ENCODE data around the gene TCF19.
"Not testable (repeated sequence)": the region's sequence is repeated elsewhere in the genome, so short reads cannot be mapped to it uniquely, and the experiment has no call there.

Gene TCF19

GRCh38 chr6:31162463-31163165 is 4.2 kb downstream of the TCF19 start:
- no peak for DNase-seq (ENCODE audit: low read depth)

DNA sequence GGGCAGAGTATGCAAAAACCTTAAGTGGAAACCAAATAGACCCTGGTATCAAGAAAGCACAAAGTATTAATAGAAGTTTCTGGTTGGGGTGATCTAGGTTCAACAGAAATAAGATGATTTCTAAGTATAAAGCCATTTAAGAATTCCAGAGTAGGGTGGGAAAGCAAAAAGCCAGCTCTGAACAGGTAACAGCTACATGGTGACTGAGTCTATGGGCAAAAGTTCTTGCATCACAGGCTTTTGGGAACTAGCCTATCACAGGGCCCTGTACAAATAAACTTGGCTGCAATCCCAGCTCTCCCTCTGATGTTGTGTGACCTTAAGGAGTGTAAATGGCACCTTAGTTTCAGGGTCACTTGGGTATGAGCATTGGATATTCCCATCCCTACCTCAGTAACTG is 5.5 kb downstream of the TCF19 start:
- no peak for DNase-seq (ENCODE audit: low read depth)

- DNase-seq (ENCODE audit: low read depth): not testable (repeated sequence)
Measured at GRCh38 chr6:31164475-31165063, 6.2 kb downstream of the TCF19 start.

- DNase-seq (ENCODE audit: low read depth): not testable (repeated sequence)
Measured at GRCh38 chr6:31165064-31165832, 6.9 kb downstream of the TCF19 start.

- DNase-seq (ENCODE audit: low read depth): no peak
Measured at GRCh38 chr6:31165986-31166385, 7.6 kb downstream of the TCF19 start.

GRCh38 chr6:31168606-31169005 is 10.2 kb downstream of the TCF19 start:
- no peak for DNase-seq (ENCODE audit: low read depth)

GRCh38 chr6:31169123-31169857 is 10.9 kb downstream of the TCF19 start:
- DNase-seq (ENCODE audit: low read depth): no peak

DNA sequence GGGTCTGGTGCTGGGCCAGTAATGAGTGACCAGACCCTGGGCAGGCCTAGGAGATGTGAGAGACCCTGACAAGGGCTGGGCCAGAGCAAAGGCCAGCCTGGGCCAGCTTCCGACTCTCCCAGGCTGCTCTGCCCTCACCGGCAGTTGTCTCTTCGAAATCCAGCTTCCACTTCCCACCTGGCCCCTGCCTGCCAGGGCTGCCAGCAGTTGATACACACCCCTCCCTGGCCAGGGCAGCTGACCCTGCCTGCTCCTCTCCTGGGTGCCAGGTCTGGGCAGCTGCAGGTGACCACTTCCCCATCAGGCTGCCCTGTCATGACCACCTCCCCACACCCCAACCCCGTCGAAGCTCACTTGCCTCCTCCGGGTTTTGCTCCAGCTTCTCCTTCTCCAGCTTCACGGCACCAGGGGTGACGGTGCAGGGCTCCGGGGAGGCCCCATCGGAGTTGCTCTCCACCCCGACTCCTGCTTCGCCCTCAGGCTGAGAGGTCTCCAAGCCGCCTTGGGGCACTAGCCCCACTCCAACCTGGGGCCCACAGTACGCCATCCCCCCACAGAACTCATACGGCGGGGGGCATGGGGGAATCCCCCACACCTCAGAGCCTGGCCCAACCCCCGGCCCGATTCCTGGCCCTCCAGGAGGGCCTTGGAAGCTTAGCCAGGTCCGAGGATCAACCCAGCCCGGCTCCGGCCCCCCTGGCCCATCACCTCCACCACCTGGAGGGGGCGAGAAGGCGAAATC is 11.6 kb downstream of the TCF19 start:
- not testable (repeated sequence) for DNase-seq (ENCODE audit: low read depth)

- DNase-seq (ENCODE audit: low read depth): no peak
Measured at GRCh38 chr6:31170600-31170881, 12.2 kb downstream of the TCF19 start, which contains the start of gene POU5F1. TSS of gene POU5F1 (minus strand) at chr6:31170682. CDS start at chr6:31170620, 62 bp downstream.

DNA sequence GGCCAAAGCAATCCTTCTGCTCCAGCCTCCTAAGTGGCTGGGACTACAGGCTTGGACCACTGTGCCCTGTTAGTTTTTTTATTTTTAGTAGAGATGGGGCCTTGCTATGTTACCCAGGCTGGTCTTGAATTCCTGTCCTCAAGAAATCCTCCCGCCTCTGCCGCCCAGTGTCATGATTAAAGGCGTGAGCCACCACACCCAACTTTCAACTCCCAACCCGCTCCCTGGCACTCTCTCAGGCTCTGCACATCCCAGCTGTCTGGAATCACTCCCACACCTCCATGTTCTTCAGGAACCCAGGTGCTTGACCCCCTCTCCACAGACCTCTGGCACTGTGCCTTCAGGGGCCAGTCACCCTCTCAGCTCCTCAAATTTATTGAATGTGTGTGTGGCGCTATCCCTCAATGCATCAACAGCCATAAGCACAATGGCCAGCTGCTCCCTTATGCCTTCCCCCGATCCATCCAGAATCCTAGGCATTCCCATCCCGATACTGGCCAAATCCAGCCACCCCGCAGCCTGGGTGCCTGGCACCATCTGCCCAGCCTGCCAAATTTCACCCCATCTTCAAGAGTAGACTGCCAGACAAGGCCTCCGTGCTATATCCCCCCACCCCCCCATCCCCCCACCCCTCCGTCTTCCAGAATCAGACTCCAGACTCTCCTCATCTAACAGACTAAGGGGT is 12.7 kb downstream of the TCF19 start:
- no peak for DNase-seq (ENCODE audit: low read depth)

GRCh38 chr6:31171931-31172905 is 13.8 kb downstream of the TCF19 start:
- DNase-seq (ENCODE audit: low read depth): no peak

GRCh38 chr6:31172973-31173384 is 14.6 kb downstream of the TCF19 start:
- DNase-seq (ENCODE audit: low read depth): no peak

DNA sequence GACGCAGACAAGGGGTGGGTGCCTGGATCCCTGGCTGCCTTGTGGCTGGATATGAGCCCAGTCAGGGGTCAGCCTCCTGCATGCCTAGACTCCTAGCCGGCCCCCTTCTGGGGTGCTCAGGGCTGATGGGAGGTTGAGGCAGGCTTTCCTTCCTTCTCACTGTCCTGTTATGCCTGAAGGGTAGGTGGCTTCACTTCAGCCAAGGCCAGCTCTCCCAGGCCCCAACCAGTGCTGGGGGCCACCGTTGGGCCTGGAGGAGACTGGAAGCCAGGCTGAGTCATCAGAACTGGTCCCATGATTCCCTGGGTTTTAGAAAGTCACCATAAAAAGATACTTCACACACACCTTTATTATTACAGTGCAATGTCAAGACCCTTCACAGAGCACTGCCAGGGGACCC is 15.0 kb downstream of the TCF19 start:
- DNase-seq (ENCODE audit: low read depth): no peak

DNA sequence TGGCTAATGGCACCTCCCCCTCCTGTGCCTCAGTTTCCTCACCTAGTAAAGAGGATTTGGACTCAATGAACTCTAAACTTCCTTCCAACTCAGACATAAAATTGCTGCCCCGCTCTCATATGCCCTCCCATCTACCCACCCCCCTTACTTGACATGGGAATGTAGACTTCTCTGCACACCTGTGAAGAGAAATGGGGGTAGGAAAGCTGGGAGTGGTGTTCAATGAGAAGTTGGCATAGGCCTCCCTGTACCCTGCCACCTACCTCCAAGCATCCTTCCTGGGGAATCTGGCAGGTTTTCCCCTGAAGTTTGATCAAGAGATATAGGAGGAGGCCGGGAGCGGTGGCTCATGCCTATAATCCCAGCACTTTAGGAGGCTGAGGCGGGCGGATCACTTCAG is 16.0 kb downstream of the TCF19 start:
- no peak for DNase-seq (ENCODE audit: low read depth)

DNA sequence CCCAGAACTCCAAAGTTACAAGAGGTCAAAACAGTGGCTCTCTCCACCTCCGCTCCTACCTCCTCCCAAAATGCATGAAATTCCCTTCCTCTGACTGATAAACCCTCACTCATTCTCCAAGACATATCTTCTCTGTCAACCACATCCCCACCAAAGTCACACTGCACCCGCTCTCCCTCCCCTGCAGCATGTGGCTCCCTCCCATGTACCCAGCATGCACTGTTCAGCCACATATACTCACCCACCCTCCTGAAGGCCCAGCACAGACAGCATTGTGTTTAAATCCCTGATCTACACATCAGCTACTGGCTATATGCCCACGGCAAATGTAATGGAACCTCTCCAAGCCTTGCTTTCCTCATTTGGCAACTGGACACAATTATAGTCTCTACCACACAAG is 17.6 kb downstream of the TCF19 start:
- no peak for DNase-seq (ENCODE audit: low read depth)

DNA sequence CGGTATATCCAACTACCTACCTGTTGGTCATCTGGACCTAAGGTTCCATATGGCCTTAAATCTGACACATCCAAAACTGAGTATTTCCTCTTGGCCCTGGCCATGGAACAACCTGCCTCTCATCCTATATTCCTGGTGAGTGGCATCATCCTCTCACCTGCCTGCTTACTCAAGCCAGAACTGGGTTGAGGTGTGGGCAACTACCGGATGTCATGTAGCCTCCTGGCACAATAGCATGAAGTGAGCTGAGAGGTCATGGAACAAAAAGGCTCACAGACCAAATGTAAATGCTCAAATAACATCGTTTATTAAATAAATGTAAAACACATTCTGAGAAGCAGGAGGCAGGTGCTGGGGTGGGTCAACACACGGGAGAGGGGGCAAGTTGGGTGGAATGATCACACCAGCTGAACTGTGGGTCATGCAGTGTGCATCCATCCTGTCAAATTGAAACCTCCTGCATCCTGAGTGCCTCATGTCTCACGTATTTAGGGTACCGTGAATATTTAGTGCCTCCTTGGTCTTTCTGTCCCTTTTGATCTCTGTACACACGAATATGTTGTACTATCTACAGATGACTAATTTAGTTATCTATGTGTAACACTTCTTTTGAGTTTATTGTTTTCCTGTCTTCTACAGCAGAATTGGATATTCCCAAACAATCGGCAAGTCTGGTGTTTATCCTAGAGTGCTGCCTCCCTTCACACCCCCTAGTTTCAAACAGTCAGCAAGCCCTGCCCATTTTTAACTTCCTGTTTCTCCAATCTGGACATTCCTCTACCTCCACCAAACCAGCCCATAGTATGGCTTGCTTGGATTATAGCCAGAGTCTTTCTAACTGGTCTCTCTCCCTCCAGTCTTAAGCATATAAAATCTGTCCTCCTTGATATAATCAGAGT is 20.0 kb downstream of the TCF19 start:
- no peak for DNase-seq (ENCODE audit: low read depth)

GRCh38 chr6:31179042-31179386 is 20.6 kb downstream of the TCF19 start:
- no peak for DNase-seq (ENCODE audit: low read depth)

GRCh38 chr6:31179896-31180295 is 21.5 kb downstream of the TCF19 start:
- DNase-seq (ENCODE audit: low read depth): no peak

- peak; percentile 48 for DNase-seq (ENCODE audit: low read depth)
Measured at GRCh38 chr6:31180500-31180899, 22.1 kb downstream of the TCF19 start.

Data from fibroblast of the conjunctiva (primary cell).